Right atrium auricular region (tissue), 2 donors: ENCODE results near the gene ZNF81. TPM values are rescaled to one million over a fixed set of nuclear protein-coding genes. Genes with fewer than 3 reads are reported as not detected.

Source experiments
- DNase-seq: peaks from one replicate; pipeline ENCODE4 v3.0.0-alpha.2; 2019; ENCODE audit warnings: low spot score
- H3K27ac ChIP-seq, 2 donors: fragments of 200-600 bp; sonication (generic); 1 replicate in 1 of 2; 2 replicates in 1 of 2; pipeline ENCODE4 v1.5.1; 2016 to 2019
- H3K27me3 ChIP-seq, 2 donors: fragments of 200-600 bp; sonication (generic); one replicate each; pipeline versions ENCODE4 v1.5.1 to v1.6.0; 2017 to 2019
- H3K36me3 ChIP-seq: fragments of 200-600 bp; sonication (generic); one replicate; pipeline ENCODE4 v1.5.1; 2016
- H3K4me1 ChIP-seq, 2 donors: fragments of 200-600 bp; sonication (generic); one replicate each; pipeline versions ENCODE4 v1.5.1 to v1.6.0; 2017 to 2019
- H3K4me3 ChIP-seq, 2 donors: fragments of 200-600 bp; sonication (generic); 1 replicate in 1 of 2; 2 replicates in 1 of 2; pipeline ENCODE4 v1.5.1; 2017 to 2019; ENCODE audit warnings: mild to moderate bottlenecking in 1 of 2, moderate library complexity in 1 of 2
- H3K9me3 ChIP-seq, 2 donors: fragments of 200-600 bp; sonication (generic); one replicate each; pipeline ENCODE4 v1.5.1; 2019
- total RNA-seq, 2 donors: library from RNA; depleted of rRNA; stranded (reverse); fragments of >200 nt; gene quantifications; one replicate each; pipeline ENCODE4 v1.1.0, GENCODE V29; 2016
- TF ChIP-seq, protein P1 (sequence below), 2 donors: fragments of 200-600 bp; sonication (generic); IDR thresholded peaks; one replicate each; pipeline ENCODE4 v1.5.1; 2019; ENCODE audit warnings: antibody characterized with exemption in 2 of 2

Gene ZNF81
- total RNA-seq, 2 donors from 2014 or later = 3.6 to 4.7 TPM

DNA sequence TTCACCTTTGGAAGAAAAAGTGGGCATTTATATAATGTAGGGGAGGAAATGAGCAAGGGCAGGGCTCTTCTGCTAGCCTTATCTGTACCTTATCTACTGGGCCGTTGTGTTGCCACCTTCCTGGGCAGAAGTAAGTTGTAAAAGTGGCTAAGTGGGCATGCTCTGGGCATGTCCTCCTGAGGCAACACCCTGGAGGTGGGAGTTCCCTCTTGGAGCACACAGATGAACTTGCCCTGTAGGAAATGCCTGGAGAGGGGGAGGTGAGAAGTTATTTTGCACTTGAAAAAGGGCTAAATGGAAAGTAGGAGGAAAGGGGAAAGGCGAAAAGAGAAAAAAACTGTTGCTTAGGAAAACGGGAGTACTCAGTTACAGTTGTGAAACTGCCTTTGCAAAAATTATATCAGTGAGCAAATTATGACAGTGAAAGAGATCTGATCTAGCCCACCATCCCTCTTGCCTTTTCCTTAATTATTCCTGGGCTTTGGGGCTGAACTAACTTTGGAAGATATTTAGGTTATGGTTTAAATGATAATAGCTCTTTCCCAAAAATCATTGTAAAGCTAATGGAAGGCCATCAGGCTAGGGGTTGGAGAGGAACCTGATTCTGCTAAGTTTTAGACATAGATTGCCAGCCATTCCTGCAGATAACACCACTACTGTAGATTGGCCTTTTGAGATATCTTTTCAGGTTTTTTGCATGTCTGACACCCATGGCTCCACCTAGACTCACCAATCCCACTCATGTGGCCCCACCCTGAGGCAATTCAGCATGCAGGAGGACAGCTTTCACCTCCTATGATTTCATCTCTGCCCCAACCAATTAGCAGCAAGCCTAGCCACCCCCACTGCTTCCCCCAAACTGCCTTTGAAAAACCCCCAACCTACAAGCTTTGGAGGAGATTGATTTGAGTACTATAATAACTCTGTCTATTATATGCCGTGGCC lies 20.5 kb upstream of the ZNF81 start:
- H3K9me3 ChIP-seq = no peaks in the 10 kb centered on the region
- no peaks in the 10 kb centered on the region for H3K27me3 ChIP-seq
- no peak overlapping the region for H3K4me3 ChIP-seq
- TF ChIP-seq, protein P1, sequence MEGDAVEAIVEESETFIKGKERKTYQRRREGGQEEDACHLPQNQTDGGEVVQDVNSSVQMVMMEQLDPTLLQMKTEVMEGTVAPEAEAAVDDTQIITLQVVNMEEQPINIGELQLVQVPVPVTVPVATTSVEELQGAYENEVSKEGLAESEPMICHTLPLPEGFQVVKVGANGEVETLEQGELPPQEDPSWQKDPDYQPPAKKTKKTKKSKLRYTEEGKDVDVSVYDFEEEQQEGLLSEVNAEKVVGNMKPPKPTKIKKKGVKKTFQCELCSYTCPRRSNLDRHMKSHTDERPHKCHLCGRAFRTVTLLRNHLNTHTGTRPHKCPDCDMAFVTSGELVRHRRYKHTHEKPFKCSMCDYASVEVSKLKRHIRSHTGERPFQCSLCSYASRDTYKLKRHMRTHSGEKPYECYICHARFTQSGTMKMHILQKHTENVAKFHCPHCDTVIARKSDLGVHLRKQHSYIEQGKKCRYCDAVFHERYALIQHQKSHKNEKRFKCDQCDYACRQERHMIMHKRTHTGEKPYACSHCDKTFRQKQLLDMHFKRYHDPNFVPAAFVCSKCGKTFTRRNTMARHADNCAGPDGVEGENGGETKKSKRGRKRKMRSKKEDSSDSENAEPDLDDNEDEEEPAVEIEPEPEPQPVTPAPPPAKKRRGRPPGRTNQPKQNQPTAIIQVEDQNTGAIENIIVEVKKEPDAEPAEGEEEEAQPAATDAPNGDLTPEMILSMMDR (IDR thresholded peaks at IDR 0.05) = no peak
- no peaks in the 10 kb centered on the region for H3K36me3 ChIP-seq
- no peak overlapping the region for H3K27ac ChIP-seq
- H3K4me1 ChIP-seq = no peaks in the 10 kb centered on the region
- no peak for DNase-seq

DNA sequence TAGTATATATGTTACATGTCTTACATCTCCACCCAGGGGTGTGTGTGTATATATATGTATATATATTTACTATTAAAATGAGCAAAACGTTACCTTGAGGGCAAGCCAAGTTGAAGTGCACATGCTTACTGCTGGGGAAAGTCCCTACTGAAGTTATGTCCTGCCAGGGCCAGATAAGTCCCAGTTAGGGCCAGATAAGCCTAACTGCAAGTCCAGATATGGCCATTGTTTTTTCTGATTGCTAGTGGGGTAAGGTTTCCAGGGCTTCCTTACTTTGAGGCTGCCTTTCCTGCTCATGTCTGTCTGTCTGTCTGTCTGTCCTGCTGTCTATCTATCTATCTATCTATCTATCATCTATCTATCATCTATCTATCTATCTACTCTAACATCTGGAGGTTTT lies 19.3 kb upstream of the ZNF81 start:
- H3K27ac ChIP-seq = no peak overlapping the region
- H3K4me3 ChIP-seq = no peak overlapping the region
- H3K9me3 ChIP-seq = no peaks in the 10 kb centered on the region
- no peak for DNase-seq
- no peaks in the 10 kb centered on the region for H3K36me3 ChIP-seq
- TF ChIP-seq, protein P1 (IDR thresholded peaks at IDR 0.05) = no peak
- no peaks in the 10 kb centered on the region for H3K27me3 ChIP-seq
- H3K4me1 ChIP-seq = no peaks in the 10 kb centered on the region

GRCh38 chrX:47817897-47818296 lies 18.8 kb upstream of the ZNF81 start:
- H3K9me3 ChIP-seq = no peaks in the 10 kb centered on the region
- H3K4me1 ChIP-seq = no peaks in the 10 kb centered on the region
- H3K4me3 ChIP-seq = no peak overlapping the region
- no peaks in the 10 kb centered on the region for H3K27me3 ChIP-seq
- H3K36me3 ChIP-seq = no peaks in the 10 kb centered on the region
- no peak for DNase-seq
- H3K27ac ChIP-seq = no peak overlapping the region
- TF ChIP-seq, protein P1 (IDR thresholded peaks at IDR 0.05) = no peak

DNA sequence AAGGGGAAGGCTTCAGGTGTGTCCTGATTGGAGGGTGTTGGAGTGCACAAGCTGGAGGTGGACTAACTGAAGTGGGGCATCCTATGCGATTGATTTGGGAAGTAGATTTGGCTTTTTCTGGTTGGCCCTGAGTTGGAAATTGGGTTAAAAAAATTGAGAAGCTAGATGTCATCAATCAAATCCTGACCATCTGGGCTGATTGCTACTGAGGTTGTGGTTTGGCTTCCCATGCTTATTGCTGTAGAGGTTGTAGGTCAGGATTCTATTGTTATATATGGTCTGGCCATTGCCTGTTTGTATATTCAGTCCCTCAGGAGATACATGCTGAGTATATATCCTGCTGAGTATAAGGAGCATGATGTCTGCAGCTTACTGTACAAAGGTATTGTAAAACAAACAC lies 7.7 kb upstream of the ZNF81 start:
- Histone ChIP-seq H3K27me3 (no peaks in the 10 kb centered on the region), H3K27ac (no peak overlapping the region)
- DNase-seq = no peak

DNA sequence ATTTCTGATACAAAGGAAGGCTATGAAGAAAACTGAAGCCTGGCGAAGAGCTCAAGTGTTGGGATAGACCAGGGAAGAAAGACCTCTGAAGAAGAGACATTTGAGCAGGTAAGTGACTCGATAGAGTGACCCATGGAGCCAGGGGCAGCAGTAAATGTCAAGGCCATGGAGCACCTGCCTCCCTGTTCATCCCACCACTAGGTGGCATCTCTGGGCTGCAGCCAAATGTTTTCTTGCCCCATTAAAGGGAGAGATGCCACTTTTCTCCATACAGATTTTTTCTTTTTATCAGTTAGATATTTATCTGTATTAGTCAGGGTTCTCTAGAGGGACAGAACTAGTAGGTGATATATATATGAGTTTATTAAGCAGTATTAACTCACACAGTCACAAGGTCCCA lies 4.9 kb upstream of the ZNF81 start:
- Histone ChIP-seq H3K9me3 (no peaks in the 10 kb centered on the region), H3K4me3 (no peak overlapping the region), H3K36me3 (no peaks in the 10 kb centered on the region), H3K27ac (no peak overlapping the region), H3K4me1 (no peaks in the 10 kb centered on the region), H3K27me3 (no peaks in the 10 kb centered on the region)
- TF ChIP-seq, protein P1 (IDR thresholded peaks at IDR 0.05) = peak; percentile 39 to 64
- no peak for DNase-seq

More for the DNA sequence above, 7.7 kb upstream of the ZNF81 start:
- Histone ChIP-seq H3K9me3 (no peaks in the 10 kb centered on the region), H3K4me1 (no peaks in the 10 kb centered on the region), H3K36me3 (no peaks in the 10 kb centered on the region), H3K4me3 (no peak overlapping the region)
- TF ChIP-seq, protein P1 (IDR thresholded peaks at IDR 0.05) = no peak
